SH-SY5Y (cell line): ENCODE results near the gene KIF26B.

Source experiments
- GATA2 ChIP-seq: IDR thresholded peaks from 2 replicates; pipeline ENCODE4 v1.6.1; 2011; ENCODE audit warnings: mild to moderate bottlenecking, low read depth, low read length
- GATA3 ChIP-seq: IDR thresholded peaks from 2 replicates; pipeline ENCODE4 v1.6.1; 2011; ENCODE audit warnings: low read depth, mild to moderate bottlenecking, low read length, moderate library complexity

GRCh38 chr1:245437369-245438062 lies 282.7 kb downstream of the KIF26B start:
- no peak for TF ChIP-seq GATA2
- no peak for TF ChIP-seq GATA3
